Transverse colon (tissue), 4 donors: ENCODE results near the gene PCNX2. TPM values are rescaled to one million over a fixed set of nuclear protein-coding genes. Genes with fewer than 3 reads are reported as not detected.

ENCODE experiments used
- DNase-seq: peaks from one replicate; pipeline ENCODE4 v3.0.0-alpha.2; 2019
- H3K27ac ChIP-seq, 4 donors: fragments of 200-600 bp; sonication (generic); 2 replicates each; pipeline ENCODE4 v1.5.1; 2016 to 2018; ENCODE audit warnings: inconsistent platforms in 4 of 4
- H3K27me3 ChIP-seq: fragments of 200-600 bp; sonication (generic); 2 replicates; pipeline ENCODE4 v1.5.1; 2017; ENCODE audit warnings: inconsistent platforms
- H3K36me3 ChIP-seq, 4 donors: fragments of 200-600 bp; sonication (generic); 2 replicates each; pipeline ENCODE4 v1.5.1; 2017 to 2019; ENCODE audit warnings: inconsistent platforms in 4 of 4
- H3K4me1 ChIP-seq, 4 donors: fragments of 200-600 bp; sonication (generic); 2 replicates each; pipeline ENCODE4 v1.5.1; 2017 to 2020; ENCODE audit warnings: inconsistent platforms in 4 of 4
- H3K4me3 ChIP-seq, 4 donors: fragments of 200-600 bp; sonication (generic); 1 replicate in 1 of 4; 2 replicates in 3 of 4; pipeline versions ENCODE4 v1.5.1 to v1.6.1; 2017 to 2019; ENCODE audit warnings: inconsistent platforms in 4 of 4
- H3K9me3 ChIP-seq, 2 donors: fragments of 200-600 bp; sonication (generic); 2 replicates each; pipeline ENCODE4 v1.5.1; 2017 to 2019; ENCODE audit warnings: inconsistent platforms in 2 of 2
- CTCF ChIP-seq, 5 experiments: fragments of 200-600 bp in 3 of 5; fragments of 450-650 bp in 2 of 5; sonication (generic) in 3 of 5; IDR thresholded peaks; 1 replicate in 2 of 5; 2 replicates in 3 of 5; pipeline ENCODE4 v1.5.1; 2016 to 2017; ENCODE audit warnings: antibody characterized with exemption in 5 of 5, inconsistent platforms in 3 of 5, mild to moderate bottlenecking in 2 of 5, moderate library complexity in 1 of 5
- EP300 ChIP-seq: sonication (generic); formaldehyde crosslinking; IDR thresholded peaks from one replicate; pipeline ENCODE4 v1.6.1; 2017; ENCODE audit warnings: antibody characterized with exemption, low read depth
- POLR2A ChIP-seq: fragments of 450-650 bp; IDR thresholded peaks from one replicate; pipeline ENCODE4 v1.6.1; 2016; ENCODE audit warnings: antibody characterized with exemption, mild to moderate bottlenecking, moderate library complexity
- POLR2AphosphoS5 ChIP-seq, 3 donors: sonication (generic); formaldehyde crosslinking; IDR thresholded peaks; one replicate each; pipeline ENCODE4 v1.6.1; 2016; ENCODE audit warnings: antibody characterized with exemption in 3 of 3
- WGBS, 2 donors: methylation state at CpG; one replicate each; pipeline ENCODE4 v1.1.5; 2018; ENCODE audit warnings: low coverage in 1 of 2; 5-methylcytosine and 5-hydroxymethylcytosine counted together
- in situ Hi-C, 4 donors: fragments of 200-750 bp; cut with MboI; loops; one replicate each; pipeline versions ENCODE4 v1.15.0 to v1.15.1; 2017; ENCODE audit warnings: low sequenced_read_pairs in 3 of 4, low pct_ligation_motif_present in 1 of 4, low pct_unique_long_range_greater_than_20kb in 1 of 4
- intact Hi-C: fragments of 100-400 bp; cut with DNase I; formaldehyde crosslinking; loops from one replicate; pipeline ENCODE4 v1.15.1; 2023; ENCODE audit warnings: low total_unique reads
- total RNA-seq, 4 donors: library from RNA; depleted of rRNA; stranded (reverse); fragments of >200 nt; gene quantifications; one replicate each; pipeline ENCODE4 v1.1.0, GENCODE V29; 2016

PCNX2 gene
- total RNA-seq, 4 donors from 2014 or later, result 6.8 to 518 (median 11.8) TPM

GRCh38 chr1:233246965-233247364, 48.6 kb downstream of the PCNX2 start:
- in situ Hi-C loops, result loop anchor here (25.0 kb wide), 2 partner anchors 610 to 1385 kb away; partner anchors contain the start of gene SIPA1L2 (in 4 of the 4)
- intact Hi-C loops, result loop anchor here (10.0 kb wide), 1 partner anchor 612 kb away; the partner anchor contains the start of gene SIPA1L2
- 92 to 100% methylated on average over 1 to 5 of the region's 5 CpGs for WGBS, 2 donors

GRCh38 chr1:233245191-233245765, 50.2 kb downstream of the PCNX2 start:
- no peak for TF ChIP-seq CTCF (IDR thresholded peaks at IDR 0.05)
- TF ChIP-seq POLR2AphosphoS5 (IDR thresholded peaks at IDR 0.05), result no peak
- TF ChIP-seq POLR2A, result no peak
- no peak for TF ChIP-seq EP300
- Histone ChIP-seq H3K9me3 (no peaks in the 10 kb centered on the region), H3K4me1 (peaks cover 14 to 36% (median 25%) of the 10 kb centered on the region in 4 donors), H3K36me3 (no peaks in the 10 kb centered on the region), H3K27me3 (no peaks in the 10 kb centered on the region), H3K4me3 (no peak overlapping the region), H3K27ac (no peak overlapping the region)
- 86% methylated on average over 1 to 8 of the region's 8 CpGs for WGBS, 2 donors
- intact Hi-C loops, result loop anchor here (10.0 kb wide), 1 partner anchor 610 kb away; the partner anchor contains the start of gene SIPA1L2
- DNase-seq, result no peak
- in situ Hi-C loops, result loop anchor here (25.0 kb wide), 2 partner anchors 608 to 1383 kb away; partner anchors contain the start of gene SIPA1L2 (in 4 of the 4)

More at GRCh38 chr1:233246965-233247364, 48.6 kb downstream of the PCNX2 start:
- Histone ChIP-seq H3K27me3 (no peaks in the 10 kb centered on the region), H3K9me3 (no peaks in the 10 kb centered on the region), H3K4me1 (peaks cover 9 to 29% (median 19%) of the 10 kb centered on the region in 4 donors), H3K27ac (no peak overlapping the region), H3K36me3 (no peaks in the 10 kb centered on the region), H3K4me3 (no peak overlapping the region)
- DNase-seq, result no peak
- TF ChIP-seq CTCF (IDR thresholded peaks at IDR 0.05) (no peak), POLR2A (no peak), POLR2AphosphoS5 (IDR thresholded peaks at IDR 0.05) (no peak), EP300 (no peak)

GRCh38 chr1:233244183-233244582, 51.3 kb downstream of the PCNX2 start:
- H3K4me3 ChIP-seq, result no peak overlapping the region
- H3K9me3 ChIP-seq, result no peaks in the 10 kb centered on the region
- 41 to 57% methylated on average over 2 to 6 of the region's 6 CpGs for WGBS, 2 donors
- H3K36me3 ChIP-seq, result no peaks in the 10 kb centered on the region
- peak; percentile 58 for DNase-seq
- no peaks in the 10 kb centered on the region for H3K27me3 ChIP-seq
- intact Hi-C loops (loop anchor here (10.0 kb wide), 1 partner anchor 609 kb away; the partner anchor contains the start of gene SIPA1L2), in situ Hi-C loops (loop anchor here (25.0 kb wide), 2 partner anchors 607 to 1382 kb away; partner anchors contain the start of gene SIPA1L2 (in 4 of the 4))
- TF ChIP-seq EP300 (no peak), POLR2AphosphoS5 (IDR thresholded peaks at IDR 0.05) (peak in 1 of 3 donors; percentile 57)
- H3K4me1 ChIP-seq, result peaks cover 14 to 36% (median 25%) of the 10 kb centered on the region in 4 donors
- peak overlapping the region; percentile 78 to 84 (median 82) for H3K27ac ChIP-seq

- peak; percentile 17 for DNase-seq
- Histone ChIP-seq H3K27me3 (no peaks in the 10 kb centered on the region), H3K4me1 (peaks cover 14 to 36% (median 25%) of the 10 kb centered on the region in 4 donors), H3K27ac (peak overlapping the region; percentile 78 to 84 (median 82)), H3K4me3 (no peak overlapping the region), H3K9me3 (no peaks in the 10 kb centered on the region), H3K36me3 (no peaks in the 10 kb centered on the region)
- in situ Hi-C loops (loop anchor here (25.0 kb wide), 2 partner anchors 606 to 1381 kb away; partner anchors contain the start of gene SIPA1L2 (in 4 of the 4)), intact Hi-C loops (loop anchor here (10.0 kb wide), 1 partner anchor 608 kb away; the partner anchor contains the start of gene SIPA1L2)
- 25 to 35% methylated on average over 4 of the region's 4 CpGs for WGBS, 2 donors
- TF ChIP-seq POLR2A, result no peak
- no peak for TF ChIP-seq EP300
- TF ChIP-seq CTCF (IDR thresholded peaks at IDR 0.05), result no peak
- TF ChIP-seq POLR2AphosphoS5 (IDR thresholded peaks at IDR 0.05), result no peak
Observed at GRCh38 chr1:233242827-233243483, 52.6 kb downstream of the PCNX2 start.
